Raji (cell line): ENCODE results near the gene CTNNBL1.

Experiments
- POLR2A ChIP-seq: IDR thresholded peaks from 2 replicates; pipeline ENCODE4 v1.6.1; 2011; ENCODE audit warnings: low read depth, low read length, control low read depth; ENCODE audit not compliant: insufficient read depth

Gene CTNNBL1

DNA sequence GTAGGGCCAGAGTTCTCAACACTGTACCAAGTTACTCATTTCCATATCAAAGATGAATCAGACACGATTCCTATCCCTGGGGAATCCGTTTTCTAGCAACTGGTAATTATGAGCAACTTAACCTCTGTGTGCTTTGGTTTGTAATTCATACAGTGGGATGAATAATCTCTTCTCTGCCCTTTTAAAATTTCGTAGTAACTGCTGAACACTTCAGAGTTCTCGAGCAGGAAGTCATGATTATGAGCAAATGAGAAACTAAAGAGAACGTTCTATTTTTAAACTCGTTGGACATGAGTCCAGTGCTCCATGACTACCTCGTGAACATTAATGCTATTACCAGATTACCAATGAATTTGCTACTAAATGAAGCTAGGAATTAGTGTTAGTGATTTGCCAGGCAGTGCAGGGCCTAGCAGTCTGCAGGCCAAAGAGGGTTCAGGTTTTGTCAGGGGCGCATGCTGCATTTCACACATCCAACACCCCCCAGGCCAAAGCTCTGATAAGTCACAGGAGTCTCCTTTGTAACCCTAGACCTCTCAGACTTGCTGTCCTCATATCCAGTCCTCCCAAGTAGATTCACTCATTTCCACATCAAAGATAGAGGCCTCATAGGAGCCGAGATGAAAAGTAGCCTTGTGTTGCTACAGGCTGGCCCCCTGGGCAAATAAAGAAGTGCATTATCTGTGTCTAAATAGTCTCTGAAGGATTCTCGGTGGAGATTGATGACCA is 163.3 kb downstream of the CTNNBL1 start:
- no peak for TF ChIP-seq POLR2A

DNA sequence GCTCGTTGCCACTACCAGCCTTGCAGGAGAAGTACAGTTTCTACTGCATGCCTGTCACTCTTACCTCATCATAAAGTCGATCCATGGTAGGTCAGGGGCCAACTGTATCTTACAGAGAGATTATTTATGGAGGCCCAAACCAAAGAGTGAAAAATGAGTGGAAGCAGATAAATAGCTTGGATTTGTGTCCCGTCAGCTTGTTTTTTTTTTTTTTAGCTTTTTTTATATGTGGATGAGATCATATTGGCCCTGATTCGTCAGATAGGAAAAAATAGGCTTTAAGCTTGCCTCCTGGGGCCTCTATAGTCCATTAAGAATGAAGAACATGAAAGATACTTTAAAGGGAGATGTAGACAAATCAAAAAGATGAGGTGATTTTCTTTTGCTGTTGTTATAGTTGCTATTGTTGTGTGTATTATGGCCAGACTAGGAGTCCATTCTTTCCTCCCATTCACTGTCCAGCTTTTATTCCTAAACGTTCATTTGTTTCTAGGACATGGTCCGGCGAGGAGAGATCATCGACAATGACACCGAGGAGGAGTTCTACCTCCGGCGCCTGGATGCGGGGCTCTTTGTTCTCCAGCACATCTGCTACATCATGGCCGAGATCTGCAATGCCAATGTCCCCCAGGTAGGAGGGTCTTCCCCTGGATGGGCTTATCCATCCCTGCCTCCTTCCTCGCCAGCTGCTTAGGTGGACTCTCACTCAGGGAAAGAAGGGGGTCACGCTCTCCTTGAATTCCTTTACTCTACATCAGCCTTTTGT is 165.8 kb downstream of the CTNNBL1 start:
- no peak for TF ChIP-seq POLR2A

DNA sequence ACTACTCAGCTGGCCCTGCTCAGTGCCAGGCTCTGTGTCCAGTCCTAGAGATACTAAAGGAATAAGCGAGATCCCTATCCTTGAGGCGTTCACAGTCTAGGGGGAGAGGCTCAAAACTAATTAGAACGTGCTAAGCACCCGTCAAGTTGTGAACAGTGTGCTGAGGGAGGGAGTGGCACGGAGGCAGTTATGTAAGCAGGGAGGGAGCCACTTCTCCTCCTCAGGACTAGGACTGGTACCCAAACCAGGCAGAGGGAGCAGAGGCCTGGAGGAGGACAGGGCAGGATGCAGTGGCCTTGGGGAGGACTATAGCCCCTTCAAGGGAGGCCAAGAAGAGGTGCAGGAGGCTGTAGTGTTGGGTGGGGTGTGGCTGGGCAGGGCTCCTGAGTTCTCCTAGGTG is 169.5 kb downstream of the CTNNBL1 start:
- TF ChIP-seq POLR2A = no peak

DNA sequence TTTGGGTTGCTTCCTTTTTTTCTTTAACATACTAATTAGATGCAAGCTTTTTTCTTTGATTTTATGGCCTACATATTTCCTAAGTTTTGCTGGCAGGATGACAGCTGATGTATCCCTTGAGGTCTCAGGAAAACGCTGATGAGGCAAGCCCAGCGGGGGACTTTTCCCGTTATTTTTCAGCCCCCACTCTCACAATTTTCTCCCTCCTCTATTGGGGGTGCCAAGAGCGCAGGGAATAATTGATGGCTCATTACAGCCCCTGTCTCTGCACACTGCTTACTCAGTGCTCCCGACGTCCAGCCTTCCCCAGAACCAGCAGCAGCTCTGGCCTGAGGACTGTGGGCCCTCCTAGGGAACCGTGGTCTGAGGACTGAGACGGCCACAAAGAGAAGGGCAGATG is 170.5 kb downstream of the CTNNBL1 start:
- TF ChIP-seq POLR2A = no peak

DNA sequence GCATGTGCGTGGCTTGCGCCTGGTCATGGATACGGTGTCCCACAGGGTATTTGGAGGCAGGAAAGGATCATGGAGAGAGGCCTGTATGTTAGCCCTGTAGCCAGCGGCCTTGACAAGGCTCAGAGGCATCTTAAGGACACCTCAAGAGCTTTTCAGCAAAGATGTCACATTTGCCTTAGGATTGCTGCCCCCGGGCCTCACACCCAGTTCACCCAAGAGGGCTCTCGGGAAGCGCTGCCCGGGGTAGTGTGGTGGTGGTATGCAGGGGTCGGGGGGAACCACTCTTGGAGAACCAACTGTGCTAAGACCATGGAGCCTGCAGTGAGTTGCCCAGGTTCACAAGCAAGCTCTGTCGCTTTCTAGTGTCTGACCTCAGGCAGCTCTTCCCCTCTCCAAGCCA is 172.2 kb downstream of the CTNNBL1 start:
- TF ChIP-seq POLR2A = no peak

DNA sequence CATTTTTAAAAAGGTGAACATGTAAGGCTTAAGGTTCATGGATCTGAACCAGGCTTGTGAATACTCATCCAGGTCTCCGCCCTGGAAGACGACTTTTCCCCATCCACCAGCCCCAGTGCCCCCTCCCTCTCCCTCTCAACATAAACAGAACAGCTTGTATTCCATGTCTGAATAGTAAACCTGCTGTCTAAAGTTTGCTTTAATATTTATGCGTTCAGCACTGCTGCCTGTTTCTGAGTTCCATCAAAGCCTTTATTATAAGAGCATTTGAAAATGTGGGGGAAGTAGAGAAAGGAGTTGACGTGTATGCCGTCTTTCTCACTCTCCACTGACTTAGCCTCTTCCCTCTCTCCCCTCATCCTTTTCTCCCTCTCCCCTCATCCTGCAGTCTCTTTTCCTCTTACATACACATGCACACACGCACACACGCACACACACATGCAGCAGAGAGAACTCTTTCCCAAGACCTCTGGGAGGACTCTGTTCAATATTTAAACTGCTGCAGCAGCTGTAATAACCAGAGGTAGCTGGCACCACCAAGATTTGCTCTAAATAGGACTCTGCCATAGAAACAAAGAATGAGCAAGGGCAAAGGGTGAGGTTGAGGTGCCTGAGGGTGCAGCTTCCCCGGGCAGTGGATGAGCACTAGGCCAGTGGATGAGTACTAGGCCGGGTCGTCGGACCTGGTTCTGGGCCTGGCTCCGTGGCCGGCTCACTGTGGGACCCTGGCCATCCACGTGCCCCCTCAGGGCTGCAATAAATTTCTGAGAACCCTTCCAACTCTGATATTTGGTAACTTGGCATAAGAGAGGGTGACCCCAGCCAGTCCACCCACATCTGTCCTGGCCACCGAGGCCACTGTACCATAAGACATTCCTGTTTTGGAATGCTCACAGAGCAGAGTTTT is 173.7 kb downstream of the CTNNBL1 start:
- no peak for TF ChIP-seq POLR2A

DNA sequence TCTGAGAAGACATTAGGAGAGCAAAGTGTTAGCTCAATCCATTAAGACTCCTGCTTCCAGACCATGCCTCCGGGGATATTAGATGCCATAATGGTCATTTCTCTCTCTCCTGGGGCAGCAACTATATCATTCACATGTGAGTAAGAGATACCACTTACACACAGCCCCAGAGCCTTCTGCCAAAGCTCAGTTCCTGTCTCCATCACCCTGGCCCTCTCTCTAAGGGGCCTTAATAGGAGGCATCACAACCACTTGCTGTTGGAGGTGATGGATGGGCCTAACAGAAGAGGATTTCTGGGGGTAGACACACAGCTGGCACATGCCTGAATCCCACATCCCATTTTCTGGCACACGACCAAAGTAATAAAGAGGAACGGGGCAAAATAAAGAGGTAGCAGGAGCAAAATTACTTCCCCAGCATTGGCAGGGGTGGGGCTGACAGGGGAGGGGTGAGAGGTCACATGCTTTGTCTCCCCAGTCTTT is 175.1 kb downstream of the CTNNBL1 start:
- no peak for TF ChIP-seq POLR2A

DNA sequence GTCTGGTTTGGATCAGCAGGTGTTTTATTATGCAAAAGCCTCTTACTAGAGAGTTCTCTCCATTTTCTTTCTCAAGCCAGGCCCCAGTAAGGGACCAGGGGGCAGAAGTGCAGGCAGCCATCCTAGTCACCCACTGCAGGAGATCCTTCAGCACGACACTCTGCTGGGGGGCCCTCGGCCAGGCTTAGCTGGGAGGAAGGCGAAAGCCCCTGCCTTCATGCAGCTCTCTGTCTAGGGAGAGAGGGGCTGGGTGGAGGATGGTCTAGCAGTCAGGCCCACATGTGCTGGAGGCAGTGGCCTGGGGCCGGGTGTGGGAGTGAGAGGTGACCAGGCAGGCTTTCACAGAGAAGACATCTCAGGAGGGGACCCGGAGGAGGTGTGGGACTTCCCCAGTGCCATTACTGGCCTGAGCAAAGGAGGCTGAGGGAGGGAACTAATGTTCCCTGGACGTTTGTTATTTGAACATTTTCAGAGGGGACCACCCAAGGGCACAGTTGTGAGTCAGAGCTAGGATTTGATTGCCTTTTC is 175.6 kb downstream of the CTNNBL1 start:
- TF ChIP-seq POLR2A = no peak

DNA sequence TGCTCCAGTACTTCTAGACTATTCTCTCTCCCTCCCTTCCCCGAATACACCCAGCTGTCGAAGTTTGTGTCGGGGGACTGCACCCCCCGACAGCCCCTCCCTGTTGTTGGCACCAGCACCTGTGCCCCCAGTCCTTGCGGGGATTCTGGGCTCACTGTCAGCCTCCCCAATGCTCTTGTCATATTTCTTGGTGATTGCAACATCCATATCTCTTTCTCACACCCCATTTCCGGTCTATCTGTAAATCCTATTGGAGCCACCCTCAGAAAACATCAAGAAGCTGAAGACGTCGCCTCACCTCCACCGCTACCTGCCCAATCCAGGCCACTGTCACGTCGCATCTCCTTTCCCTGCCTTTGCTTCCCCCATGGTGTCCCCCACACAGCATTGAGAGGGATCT is 176.5 kb downstream of the CTNNBL1 start:
- no peak for TF ChIP-seq POLR2A

DNA sequence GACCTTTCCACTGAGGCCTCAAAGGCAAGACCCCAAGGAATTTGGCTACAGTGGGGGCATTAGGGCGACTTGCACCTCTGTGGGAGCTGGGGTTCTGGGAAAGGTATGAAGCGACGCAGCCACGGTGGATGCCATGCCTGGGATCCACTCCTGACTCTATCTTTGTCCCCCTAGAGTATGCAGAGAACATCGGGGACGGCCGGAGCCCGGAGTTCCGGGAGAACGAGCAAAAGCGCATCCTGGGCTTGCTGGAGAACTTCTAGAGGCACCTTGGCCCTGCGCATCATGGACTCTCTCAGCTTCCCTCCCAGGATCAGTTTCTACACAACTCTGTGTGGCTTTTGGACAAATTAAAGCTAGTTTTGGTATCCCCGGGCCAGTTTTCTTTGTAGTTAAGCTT is 177.9 kb downstream of the CTNNBL1 start:
- TF ChIP-seq POLR2A = no peak

DNA sequence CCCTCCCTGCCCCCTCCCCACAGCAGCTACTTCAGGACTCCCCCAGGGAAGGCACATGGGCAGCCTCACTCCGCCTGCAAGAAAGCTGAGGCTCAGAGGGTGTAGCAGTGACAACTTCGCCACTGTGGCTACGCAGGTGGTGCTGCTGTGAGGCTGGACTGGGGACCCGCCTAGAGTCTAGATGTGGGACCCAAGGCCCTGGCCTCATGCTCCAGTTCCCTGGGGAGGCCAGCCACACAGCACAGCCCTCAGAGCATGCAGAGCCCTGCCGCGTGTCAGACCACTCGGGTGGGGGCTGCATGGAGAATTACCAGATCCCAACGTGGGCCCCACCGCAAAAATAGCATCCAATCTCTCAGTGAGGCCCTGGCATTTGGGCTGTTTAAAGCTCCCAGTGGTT is 178.3 kb downstream of the CTNNBL1 start:
- TF ChIP-seq POLR2A = no peak

DNA sequence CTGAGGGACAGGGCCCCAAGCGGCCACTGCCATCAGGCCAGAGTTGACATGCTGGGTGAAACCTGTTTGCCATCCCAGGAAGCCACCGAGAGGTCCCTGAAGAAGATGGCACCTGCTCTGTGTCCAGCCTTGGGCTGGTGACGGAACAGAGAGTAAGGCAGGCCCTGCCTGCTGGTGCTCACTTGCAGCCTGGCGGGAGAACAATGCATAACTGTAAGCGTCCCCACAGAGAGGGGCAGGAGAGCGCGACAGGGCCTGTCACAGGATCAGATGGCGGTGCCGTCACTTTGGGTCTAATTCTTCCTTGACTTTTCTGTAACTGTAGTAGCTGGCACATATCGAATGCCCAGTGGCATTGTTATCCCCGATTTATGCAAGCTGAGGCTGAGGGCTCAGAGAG is 180.1 kb downstream of the CTNNBL1 start:
- no peak for TF ChIP-seq POLR2A

DNA sequence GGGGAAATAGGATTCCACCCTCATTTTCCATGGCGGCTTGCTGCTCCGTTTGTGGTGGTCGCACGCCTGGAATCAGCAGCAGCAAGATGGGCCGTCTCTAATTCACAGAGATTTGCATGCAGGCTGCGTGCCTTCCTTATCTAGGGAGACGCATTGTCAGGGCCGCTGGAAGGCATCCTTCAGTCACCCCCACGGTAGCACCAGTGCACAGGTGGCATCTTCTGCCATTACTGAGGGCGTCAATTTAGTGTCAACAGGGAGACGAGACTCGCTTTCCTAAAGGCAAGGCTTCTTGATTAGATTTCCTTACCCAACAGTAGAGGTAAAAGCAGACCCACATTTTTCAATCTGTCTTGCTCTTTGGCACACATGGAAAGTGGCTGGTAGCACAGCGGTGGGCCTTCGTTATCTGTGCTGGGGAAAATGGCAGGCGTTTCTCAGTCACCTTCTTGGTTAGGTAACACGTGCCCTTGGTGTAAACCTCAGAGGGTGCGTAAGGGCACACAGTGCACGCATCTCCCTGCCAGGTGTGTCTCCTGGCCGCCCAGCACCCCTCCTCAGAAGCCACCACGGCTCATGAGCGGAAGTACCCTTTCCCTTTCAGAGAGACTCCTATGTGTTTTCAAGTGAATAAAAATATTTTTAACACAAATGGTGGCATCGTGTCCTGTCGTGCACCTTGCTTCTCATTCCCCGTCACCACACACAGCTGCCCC is 181.8 kb downstream of the CTNNBL1 start:
- TF ChIP-seq POLR2A = no peak

DNA sequence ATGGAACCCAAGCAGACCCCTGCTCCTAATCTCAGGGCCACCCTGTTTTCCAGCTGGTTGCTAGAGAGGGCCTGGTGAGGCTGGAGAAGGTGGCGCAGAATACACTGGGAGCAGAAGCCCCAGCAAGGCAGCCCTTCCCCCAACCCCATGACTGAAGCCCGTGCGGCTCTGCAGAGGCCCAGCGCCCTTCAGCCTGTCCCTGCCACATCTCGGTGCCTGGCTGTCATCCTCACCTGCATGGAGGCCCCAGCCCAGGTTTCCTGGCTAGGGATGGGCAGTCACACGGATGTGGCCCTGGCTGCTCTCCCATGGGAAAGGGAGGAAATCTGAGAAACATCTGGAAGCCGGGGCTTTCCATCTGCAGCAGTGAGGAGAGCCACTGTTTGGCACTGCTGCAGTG is 183.0 kb downstream of the CTNNBL1 start:
- TF ChIP-seq POLR2A = no peak
